Mesenchymal stem cell (in vitro differentiated cells and primary cell): ENCODE measurements around the gene FBXL20.

ENCODE experiments used
- DNase-seq: peaks from one replicate; pipeline ENCODE4 v3.0.0-alpha.2; 2013
- H2AFZ ChIP-seq: one replicate; pipeline ENCODE4 v1.6.1; 2013; ENCODE audit warnings: low read depth, mild to moderate bottlenecking, control low read depth, inconsistent platforms, low read length, moderate library complexity
- H2AK5ac ChIP-seq: 2 replicates; pipeline ENCODE4 v1.6.1; 2013; ENCODE audit warnings: low read length, moderate library complexity, mild to moderate bottlenecking, inconsistent platforms; ENCODE audit not compliant: severe bottlenecking
- H2BK120ac ChIP-seq: one replicate; pipeline ENCODE4 v1.6.1; 2013; ENCODE audit warnings: low read depth, mild to moderate bottlenecking, inconsistent platforms, low read length, moderate library complexity
- H2BK12ac ChIP-seq, 2 experiments: one replicate each; pipeline ENCODE4 v1.6.1; 2013; ENCODE audit warnings: inconsistent platforms in 2 of 2, low read length in 2 of 2, mild to moderate bottlenecking in 2 of 2, moderate library complexity in 2 of 2, control low read depth in 1 of 2
- H2BK15ac ChIP-seq: one replicate; pipeline ENCODE4 v1.6.1; 2013; ENCODE audit warnings: mild to moderate bottlenecking, low read depth, inconsistent platforms; ENCODE audit not compliant: poor library complexity, severe bottlenecking
- H2BK5ac ChIP-seq: 2 replicates; pipeline ENCODE4 v1.6.1; 2013; ENCODE audit warnings: low read depth, mild to moderate bottlenecking, low read length, control low read depth, inconsistent platforms; ENCODE audit not compliant: poor library complexity, severe bottlenecking
- H3K14ac ChIP-seq, 2 experiments: one replicate each; pipeline ENCODE4 v1.6.1; 2013; ENCODE audit warnings: inconsistent platforms in 2 of 2, low read length in 2 of 2, control low read depth in 1 of 2, mild to moderate bottlenecking in 1 of 2, moderate library complexity in 1 of 2
- H3K18ac ChIP-seq, 2 experiments: one replicate each; pipeline ENCODE4 v1.6.1; 2013; ENCODE audit warnings: inconsistent platforms in 2 of 2, low read length in 2 of 2, control low read depth in 1 of 2, low read depth in 1 of 2, mild to moderate bottlenecking in 1 of 2
- H3K23ac ChIP-seq, 2 experiments: one replicate each; pipeline ENCODE4 v1.6.1; 2013; ENCODE audit warnings: inconsistent platforms in 2 of 2, low read length in 2 of 2, mild to moderate bottlenecking in 2 of 2, moderate library complexity in 2 of 2, control low read depth in 1 of 2
- H3K27ac ChIP-seq: 2 replicates; pipeline ENCODE4 v1.5.1; 2013; ENCODE audit warnings: mild to moderate bottlenecking, moderate library complexity, low read length, control low read depth, inconsistent platforms; ENCODE audit not compliant: poor library complexity, severe bottlenecking
- H3K27me3 ChIP-seq, 2 experiments: 2 replicates each; pipeline versions ENCODE4 v1.6.1 to v1.7.0; 2013; ENCODE audit warnings: low read length in 2 of 2, mild to moderate bottlenecking in 2 of 2, moderate library complexity in 2 of 2, control low read depth in 1 of 2, inconsistent platforms in 1 of 2; ENCODE audit not compliant: control insufficient read depth in 1 of 2, insufficient read depth in 1 of 2
- H3K36me3 ChIP-seq, 2 experiments: 2 replicates each; pipeline versions ENCODE4 v1.6.1 to v1.7.0; 2013; ENCODE audit warnings: low read length in 2 of 2, control low read depth in 1 of 2, inconsistent platforms in 1 of 2, low read depth in 1 of 2, mild to moderate bottlenecking in 1 of 2; ENCODE audit not compliant: insufficient read depth in 2 of 2, control insufficient read depth in 1 of 2
- H3K4ac ChIP-seq, 2 experiments: one replicate each; pipeline ENCODE4 v1.6.1; 2013; ENCODE audit warnings: inconsistent platforms in 2 of 2, low read length in 2 of 2, mild to moderate bottlenecking in 2 of 2, moderate library complexity in 2 of 2, control low read depth in 1 of 2, low read depth in 1 of 2
- H3K4me1 ChIP-seq: 2 replicates; pipeline ENCODE4 v1.6.1; 2013; ENCODE audit warnings: low read depth, low read length, control low read depth; ENCODE audit not compliant: control insufficient read depth, insufficient read depth
- H3K4me2 ChIP-seq: 2 replicates; pipeline ENCODE4 v1.6.1; 2013; ENCODE audit warnings: low read length, mild to moderate bottlenecking, inconsistent platforms; ENCODE audit not compliant: poor library complexity, severe bottlenecking
- H3K4me3 ChIP-seq, 2 experiments: 2 replicates each; pipeline versions ENCODE4 v1.5.1 to v1.7.0; 2013; ENCODE audit warnings: low read length in 2 of 2, mild to moderate bottlenecking in 2 of 2, control low read depth in 1 of 2, low read depth in 1 of 2; ENCODE audit not compliant: insufficient read depth in 1 of 2
- H3K79me1 ChIP-seq: replicated peaks from 2 replicates; pipeline ENCODE4 v1.6.1; 2013; ENCODE audit warnings: mild to moderate bottlenecking, control low read depth, low read length, inconsistent platforms; ENCODE audit not compliant: poor library complexity, severe bottlenecking
- H3K9ac ChIP-seq: 2 replicates; pipeline ENCODE4 v1.7.0; 2013; ENCODE audit warnings: mild to moderate bottlenecking, low read length, moderate library complexity
- H3K9me3 ChIP-seq: 2 replicates; pipeline ENCODE4 v1.7.0; 2013; ENCODE audit warnings: mild to moderate bottlenecking, low read length; ENCODE audit not compliant: control insufficient read depth
- H4K8ac ChIP-seq: one replicate; pipeline ENCODE4 v1.6.1; 2013; ENCODE audit warnings: inconsistent platforms, mild to moderate bottlenecking, low read length, moderate library complexity
- H4K91ac ChIP-seq: one replicate; pipeline ENCODE4 v1.6.1; 2013; ENCODE audit warnings: mild to moderate bottlenecking, low read length, inconsistent platforms
- WGBS: methylation state at CpG from one replicate; pipeline ENCODE4 v1.1.7; 2013; ENCODE audit warnings: mixed read lengths; 5-methylcytosine and 5-hydroxymethylcytosine counted together

Gene FBXL20

GRCh38 chr17:39246274-39246673 lies 155.2 kb downstream of the FBXL20 start:
- Histone ChIP-seq H3K4me2 (no peak overlapping the region), H4K91ac (no peak overlapping the region), H3K23ac (no peak overlapping the region), H2AK5ac (no peak overlapping the region), H3K4me1 (peaks cover 9% of the 10 kb centered on the region), H3K9me3 (no peaks in the 10 kb centered on the region), H3K4ac (no peak overlapping the region), H3K27ac (no peak overlapping the region), H3K27me3 (peaks cover 0 to 3% of the 10 kb centered on the region in 2 experiments), H3K9ac (no peak overlapping the region), H3K36me3 (no peaks in the 10 kb centered on the region), H2BK15ac (no peak overlapping the region), H3K79me1 (no peaks in the 10 kb centered on the region), H3K4me3 (no peak overlapping the region), H2BK12ac (no peak overlapping the region), H2AFZ (no peak overlapping the region), H2BK5ac (no peak overlapping the region), H3K14ac (no peak overlapping the region), H2BK120ac (no peak overlapping the region), H3K18ac (no peak overlapping the region), H4K8ac (no peak overlapping the region)
- no peak for DNase-seq
- 90% methylated on average over 2 of the region's 3 CpGs for WGBS

GRCh38 chr17:39244600-39245570 lies 156.5 kb downstream of the FBXL20 start:
- WGBS, result 55% methylated on average over 5 of the region's 6 CpGs
- Histone ChIP-seq H4K8ac (peak overlapping the region; percentile 42), H3K9me3 (no peaks in the 10 kb centered on the region), H3K27ac (no peak overlapping the region), H4K91ac (no peak overlapping the region), H3K27me3 (peaks cover 2 to 4% of the 10 kb centered on the region in 2 experiments), H2AK5ac (no peak overlapping the region), H2BK5ac (no peak overlapping the region), H2BK12ac (peak overlapping the region in 1 of 2 experiments; percentile 29), H3K79me1 (no peaks in the 10 kb centered on the region), H3K9ac (no peak overlapping the region), H3K36me3 (no peaks in the 10 kb centered on the region), H3K18ac (peak overlapping the region in 1 of 2 experiments; percentile 38), H3K23ac (no peak overlapping the region), H3K4ac (no peak overlapping the region), H3K4me2 (no peak overlapping the region), H3K14ac (peak overlapping the region in 1 of 2 experiments; percentile 64), H2BK15ac (no peak overlapping the region), H2BK120ac (no peak overlapping the region), H3K4me1 (peaks cover 9% of the 10 kb centered on the region), H3K4me3 (no peak overlapping the region), H2AFZ (no peak overlapping the region)
- DNase-seq, result peak; percentile 82

GRCh38 chr17:39244016-39244599 lies 157.3 kb downstream of the FBXL20 start:
- Histone ChIP-seq H2AFZ (peak overlapping the region; percentile 73), H3K79me1 (no peaks in the 10 kb centered on the region), H3K9ac (no peak overlapping the region), H3K27me3 (peaks cover 9 to 12% of the 10 kb centered on the region in 2 experiments), H3K4me3 (no peak overlapping the region), H3K4ac (no peak overlapping the region), H4K8ac (peak overlapping the region; percentile 42), H3K9me3 (no peaks in the 10 kb centered on the region), H3K4me2 (no peak overlapping the region), H3K27ac (no peak overlapping the region), H3K4me1 (peaks cover 14% of the 10 kb centered on the region), H2BK120ac (no peak overlapping the region), H2AK5ac (no peak overlapping the region), H2BK15ac (no peak overlapping the region), H2BK5ac (no peak overlapping the region), H2BK12ac (peak overlapping the region in 1 of 2 experiments; percentile 57), H3K18ac (no peak overlapping the region), H4K91ac (no peak overlapping the region), H3K36me3 (no peaks in the 10 kb centered on the region), H3K23ac (no peak overlapping the region), H3K14ac (peak overlapping the region in 1 of 2 experiments; percentile 77)
- DNase-seq, result no peak
- WGBS, result 26% methylated on average over 7 of the region's 11 CpGs

- no peak overlapping the region for H3K18ac ChIP-seq
- no peak overlapping the region for H4K91ac ChIP-seq
- H3K4me1 ChIP-seq, result peaks cover 19% of the 10 kb centered on the region
- no peak overlapping the region for H3K23ac ChIP-seq
- no peak overlapping the region for H2BK12ac ChIP-seq
- H3K4me2 ChIP-seq, result no peak overlapping the region
- no peak overlapping the region for H2BK120ac ChIP-seq
- H2BK15ac ChIP-seq, result no peak overlapping the region
- no peaks in the 10 kb centered on the region for H3K36me3 ChIP-seq
- H2BK5ac ChIP-seq, result no peak overlapping the region
- DNase-seq, result no peak
- H3K27ac ChIP-seq, result no peak overlapping the region
- no peak overlapping the region for H3K9ac ChIP-seq
- no peaks in the 10 kb centered on the region for H3K9me3 ChIP-seq
- no peak overlapping the region for H3K4me3 ChIP-seq
- no peaks in the 10 kb centered on the region for H3K79me1 ChIP-seq
- no peak overlapping the region for H4K8ac ChIP-seq
- no peak overlapping the region for H3K14ac ChIP-seq
- no peak overlapping the region for H3K4ac ChIP-seq
- H3K27me3 ChIP-seq, result peaks cover 9 to 17% of the 10 kb centered on the region in 2 experiments
- H2AK5ac ChIP-seq, result no peak overlapping the region
- 97% methylated on average over 8 of the region's 8 CpGs for WGBS
- no peak overlapping the region for H2AFZ ChIP-seq
These were observed 158.3 kb downstream of the FBXL20 start for GRCh38 chr17:39243155-39243554.
